ENCODE measurements around the gene SYT17. TPM values are rescaled to one million over a fixed set of nuclear protein-coding genes. Genes with fewer than 3 reads are reported as not detected.

Gene SYT17
- total and polyA plus RNA-seq, 10 of the 15 experiments (the other 5 are each of a cell fraction or from before 2014, with no cell fraction given), result 3.7 to 12.3 (median 5.0) TPM

- no TSS peak for BruUV-seq (replicated peaks)
- TF ChIP-seq MTA3 (IDR thresholded peaks at IDR 0.05; ENCODE audit: borderline replicate concordance, low read length) (no peak), RELA (IDR thresholded peaks at IDR 0.05; ENCODE audit: borderline replicate concordance, partially characterized antibody) (no peak), MAX (IDR thresholded peaks at IDR 0.05; ENCODE audit: low read depth, low read length) (no peak), HSF1 (IDR thresholded peaks at IDR 0.05; ENCODE audit: low read depth, low read length) (no peak), YBX1 (IDR thresholded peaks at IDR 0.05) (no peak), MXI1 (IDR thresholded peaks at IDR 0.05; ENCODE audit: low read depth, low read length) (no peak), TAF1 (IDR thresholded peaks at IDR 0.05; ENCODE audit: borderline replicate concordance, low read depth, low read length) (no peak), IRF5 (IDR thresholded peaks at IDR 0.05; ENCODE audit: borderline replicate concordance) (no peak), RELB (IDR thresholded peaks at IDR 0.05; ENCODE audit: low read depth) (no peak), IRF3 (IDR thresholded peaks at IDR 0.05) (no peak), PAX8 (IDR thresholded peaks at IDR 0.05) (no peak), ELK1 (IDR thresholded peaks at IDR 0.05; ENCODE audit: low read depth, low read length) (no peak), CBFB (IDR thresholded peaks at IDR 0.05; ENCODE audit: low read depth) (no peak), ZNF384 (IDR thresholded peaks at IDR 0.05; ENCODE audit: borderline replicate concordance, low read depth, low read length) (no peak), SMARCA5 (IDR thresholded peaks at IDR 0.05) (no peak)
- ATAC-seq (no peak), FAIRE-seq (no peak), DNase-seq (ENCODE audit: low read depth, low spot score) (no peak)
- CTCF ChIA-PET, result no interaction called here
- in situ Hi-C loops (cut with MboI), result loop anchor here (5.0 kb wide), 2 partner anchors 70 to 215 kb away; no protein-coding TSS in a partner anchor
- Histone ChIP-seq H4K20me1 (ENCODE audit: control insufficient read depth, insufficient read depth) (no peaks in the 10 kb centered on the region), H2AFZ (ENCODE audit: control insufficient read depth, low read depth, low read length) (no peak overlapping the region), H3K9me3 (replicated peaks; ENCODE audit: control insufficient read depth, insufficient read depth, low read length) (no peaks in the 10 kb centered on the region), H3K4me2 (ENCODE audit: control insufficient read depth, insufficient read depth) (no peak overlapping the region), H3K9ac (ENCODE audit: control insufficient read depth, insufficient read depth, low read length) (no peak overlapping the region), H3K36me3 (ENCODE audit: control insufficient read depth in 2 of 2, insufficient read depth in 2 of 2, low read length in 1 of 2) (no peaks in the 10 kb centered on the region), H3K4me3 (no peak overlapping the region), H3K27ac (ENCODE audit: control insufficient read depth, insufficient read depth) (no peak overlapping the region), H3K4me1 (ENCODE audit: control insufficient read depth, insufficient read depth, low read length) (no peaks in the 10 kb centered on the region), H3K27me3 (replicated peaks in 1 of 2; ENCODE audit: control insufficient read depth in 2 of 2, insufficient read depth in 2 of 2, low read length in 1 of 2) (no peaks in the 10 kb centered on the region), H3K79me2 (ENCODE audit: control insufficient read depth, insufficient read depth, low read length) (no peaks in the 10 kb centered on the region)
- RAD21 ChIA-PET (ENCODE audit: unreplicated experiment), result no interaction called here
- POLR2A ChIA-PET, result no interaction called here
- 48% methylated on average over 4 of the region's 4 CpGs for WGBS (ENCODE audit: insufficient coverage, insufficient replicate concordance, low lambda C conversion rate, missing lambda C conversion rate)
- SMC1A ChIA-PET (ENCODE audit: uncharacterized antibody, unreplicated experiment), result interaction anchor here (0.9 kb wide), 1 partner anchor 44 kb away, joined by 3 read pairs; no protein-coding TSS in a partner anchor
- intact Hi-C loops (cut with micrococcal nuclease; ENCODE audit: unreplicated experiment), result loop anchor here (10.0 kb wide), 1 partner anchor 343 kb away; no protein-coding TSS in a partner anchor
Measured at GRCh38 chr16:19162085-19162484, 6.0 kb upstream of the SYT17 start.

All from GM12878 (cell line).